Stimulated activated CD4-positive, alpha-beta T cell treated with anti-CD3 and anti-CD28 coated beads, TNF-alpha, amount 100 ng/mL, for 4 hours (primary cell): ENCODE data around the gene ALDH1A1.
"Not testable (repeated sequence)": the region's sequence is repeated elsewhere in the genome, so short reads cannot be mapped to it uniquely, and the experiment has no call there.

Experiments used
- DNase-seq, 3 experiments: peaks; one replicate each; pipeline ENCODE4 v3.0.0-alpha.2; 2020; ENCODE audit warnings: low read depth in 3 of 3

Gene ALDH1A1

DNA sequence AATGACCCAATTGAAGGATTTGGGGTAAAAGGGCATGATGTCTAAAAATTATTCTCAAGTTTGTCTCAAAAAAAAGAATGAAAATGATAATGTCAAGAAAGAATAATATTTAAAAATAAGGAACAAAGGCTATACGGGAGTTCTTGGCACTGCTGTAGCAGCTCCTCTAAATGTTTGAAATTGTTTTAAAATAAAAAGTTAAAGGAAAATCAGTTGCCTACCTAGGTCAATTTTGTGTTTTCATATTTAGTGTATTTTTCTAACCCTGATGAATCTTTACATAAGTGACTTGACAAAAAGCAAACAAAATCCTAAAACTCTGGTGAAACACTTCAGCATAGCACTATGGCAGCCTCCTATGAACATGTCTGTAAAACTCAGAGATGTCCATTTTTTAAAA lies 56.4 kb downstream of the ALDH1A1 start:
- DNase-seq, result no peak

DNA sequence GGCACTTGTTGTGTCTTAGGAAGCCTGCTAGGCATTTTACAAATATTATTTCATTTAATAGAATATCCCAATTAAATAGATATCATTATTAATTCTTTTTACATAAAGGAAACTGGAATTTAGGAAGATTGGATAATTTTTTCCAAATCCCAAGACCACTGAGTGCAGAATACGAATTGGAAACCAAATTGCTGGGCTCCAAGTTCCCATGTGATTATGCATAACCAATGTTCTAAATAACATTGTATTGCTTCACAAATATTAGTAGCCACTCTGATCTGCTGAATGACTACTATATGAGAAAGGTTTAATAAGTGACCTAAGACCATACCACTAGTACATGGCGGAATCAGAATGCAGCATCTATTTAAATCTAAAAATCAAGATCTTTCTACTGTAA lies 57.7 kb downstream of the ALDH1A1 start:
- no peak for DNase-seq

DNA sequence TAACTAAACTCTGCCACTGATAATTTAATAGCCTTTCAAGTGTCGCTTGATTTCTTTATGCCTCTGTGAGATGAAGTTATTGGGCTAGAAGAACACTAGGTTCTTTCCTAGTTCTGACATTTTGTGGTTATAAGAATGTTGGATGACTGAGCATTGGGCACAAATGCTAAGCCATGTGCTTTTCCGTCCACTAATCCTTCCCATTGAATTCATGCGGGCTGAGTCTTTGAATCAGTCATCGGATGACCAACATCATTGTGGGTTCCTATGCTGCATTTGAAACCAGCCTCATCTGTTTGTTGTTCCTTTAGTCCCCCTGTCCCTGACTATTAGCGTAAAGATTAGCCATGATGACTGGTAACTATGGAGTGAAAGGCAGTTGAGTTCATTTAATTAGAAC lies 58.5 kb downstream of the ALDH1A1 start:
- no peak for DNase-seq

DNA sequence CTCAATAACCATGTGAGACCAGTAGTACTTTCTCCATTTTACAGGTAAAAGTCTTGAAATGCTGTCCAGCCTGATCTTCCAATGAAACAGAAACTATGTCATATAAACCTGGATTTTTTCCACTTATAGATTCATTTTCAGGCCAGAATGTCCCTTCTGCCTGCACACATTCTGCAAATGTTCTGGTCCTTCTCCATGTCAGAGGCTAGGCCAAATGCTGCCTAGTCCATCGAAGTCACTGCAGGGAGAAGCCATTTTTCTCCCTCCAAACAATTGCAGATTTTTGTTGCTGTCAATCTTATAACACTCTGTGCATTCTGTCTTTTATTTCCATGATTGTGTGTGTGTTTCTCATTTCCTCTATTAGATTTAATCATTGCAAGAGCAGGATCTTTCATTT lies 59.4 kb downstream of the ALDH1A1 start:
- DNase-seq, result no peak

DNA sequence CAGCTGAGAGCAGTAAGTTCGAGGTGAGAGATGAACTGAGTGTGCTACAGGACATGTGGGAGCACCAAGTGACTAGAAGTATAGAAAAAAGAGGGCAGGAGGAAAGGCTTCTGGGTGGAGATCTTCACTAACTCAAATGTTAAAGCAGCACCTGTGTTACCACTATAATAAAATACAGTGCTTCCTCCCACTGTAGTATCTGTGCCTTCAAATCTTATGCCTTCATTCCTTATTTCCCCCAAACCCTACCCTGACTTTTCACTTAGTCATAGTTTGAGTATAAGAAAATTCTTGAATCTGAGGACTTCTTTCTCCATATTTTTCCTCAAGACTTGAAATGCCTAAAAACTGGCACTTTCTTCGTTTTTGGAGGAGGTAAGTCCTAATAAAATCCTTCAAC lies 61.8 kb downstream of the ALDH1A1 start:
- no peak for DNase-seq

DNA sequence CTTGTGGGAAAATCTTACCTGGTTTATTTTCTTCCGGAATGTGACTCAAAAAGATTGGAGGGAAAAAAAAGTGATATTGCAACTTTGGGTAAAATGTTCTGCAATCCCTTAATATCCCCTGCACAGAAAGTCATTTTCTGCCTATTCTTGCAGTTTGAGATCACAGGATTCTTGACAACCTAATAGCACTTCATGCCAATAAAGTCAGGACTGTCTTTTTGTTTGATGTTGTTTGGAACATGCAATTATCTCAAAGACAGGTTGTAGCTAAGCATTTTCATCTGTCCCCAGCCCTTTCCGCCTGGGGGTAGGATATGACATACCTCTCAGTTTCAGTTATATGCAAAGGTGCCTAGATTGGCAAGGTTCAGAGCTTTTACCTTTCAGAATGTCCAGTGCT lies 63.9 kb downstream of the ALDH1A1 start:
- no peak for DNase-seq

DNA sequence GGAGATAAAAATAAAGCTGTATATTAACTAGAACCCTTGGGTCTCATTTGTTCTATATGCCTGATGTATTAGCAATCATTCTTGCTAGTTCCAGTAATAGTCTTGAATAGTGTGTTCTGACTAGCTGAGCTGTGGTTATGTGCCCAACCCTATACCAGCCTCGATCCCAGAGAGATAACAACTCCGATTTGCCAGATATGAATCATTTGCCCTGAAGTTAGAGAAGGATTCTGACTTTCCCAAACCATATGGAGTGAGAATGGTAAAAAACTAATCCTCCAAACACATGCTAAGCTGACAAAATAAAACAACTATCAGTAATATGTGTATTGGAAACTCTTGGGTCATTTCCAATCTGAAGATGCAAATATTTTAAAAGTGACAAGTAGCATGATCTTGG lies 64.8 kb downstream of the ALDH1A1 start:
- DNase-seq, result no peak

DNA sequence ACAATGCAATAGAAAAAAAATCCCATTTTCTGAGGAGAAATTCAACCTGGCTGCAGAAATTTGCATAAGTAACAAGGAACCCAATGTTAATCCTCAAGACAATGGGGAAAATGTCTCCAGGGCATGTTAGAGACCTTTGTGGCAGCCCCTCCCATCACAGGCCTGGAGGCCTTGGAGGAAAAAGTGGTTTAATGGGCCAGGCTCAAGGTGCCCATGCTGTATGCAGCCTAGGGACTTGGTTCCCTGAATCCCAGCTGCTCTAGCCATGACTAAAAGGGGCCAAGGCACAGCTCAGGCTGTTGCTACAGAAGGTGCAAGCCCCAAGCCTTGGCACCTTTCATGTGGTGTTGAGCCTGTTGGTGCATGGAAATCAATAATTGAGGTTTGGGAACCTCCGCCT lies 66.5 kb downstream of the ALDH1A1 start:
- DNase-seq, result no peak

DNA sequence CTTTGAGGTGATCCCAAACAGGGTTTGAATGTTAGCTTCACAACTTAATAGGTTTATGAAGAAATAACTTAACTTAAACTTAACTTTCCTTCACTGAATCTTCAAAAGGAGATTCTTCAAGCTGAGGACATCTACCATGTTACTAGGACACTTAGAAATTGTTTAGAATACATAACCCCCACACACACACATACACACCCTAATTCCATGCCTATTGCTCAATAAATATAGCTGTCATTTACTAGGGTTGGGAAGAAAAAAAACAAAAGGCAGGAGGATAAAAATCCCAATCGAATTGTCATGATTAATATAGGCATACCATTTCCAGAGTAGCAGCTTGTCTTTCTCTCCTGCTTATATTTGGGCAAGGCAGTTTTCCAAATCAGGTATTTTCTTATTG lies 68.3 kb downstream of the ALDH1A1 start:
- no peak for DNase-seq

DNA sequence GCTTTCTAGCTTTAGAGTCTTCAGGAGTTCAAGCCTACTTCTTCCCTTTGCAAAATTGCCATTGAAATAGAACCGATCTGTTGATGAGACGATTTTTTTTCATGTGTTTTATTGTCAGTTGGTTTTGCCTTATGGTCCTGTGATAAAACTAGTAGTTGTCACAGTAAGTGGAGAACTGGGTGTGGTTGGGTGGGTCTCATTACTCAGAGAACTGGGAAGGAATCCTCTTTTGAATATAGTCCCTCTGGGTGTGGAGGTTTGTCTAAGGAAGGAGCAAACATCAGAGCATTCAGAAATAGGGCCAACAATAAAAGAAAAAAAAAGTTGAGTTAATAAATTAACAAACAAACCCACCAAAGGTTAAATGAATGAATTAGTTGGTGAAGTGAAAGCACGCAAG lies 69.0 kb downstream of the ALDH1A1 start:
- DNase-seq, result no peak

DNA sequence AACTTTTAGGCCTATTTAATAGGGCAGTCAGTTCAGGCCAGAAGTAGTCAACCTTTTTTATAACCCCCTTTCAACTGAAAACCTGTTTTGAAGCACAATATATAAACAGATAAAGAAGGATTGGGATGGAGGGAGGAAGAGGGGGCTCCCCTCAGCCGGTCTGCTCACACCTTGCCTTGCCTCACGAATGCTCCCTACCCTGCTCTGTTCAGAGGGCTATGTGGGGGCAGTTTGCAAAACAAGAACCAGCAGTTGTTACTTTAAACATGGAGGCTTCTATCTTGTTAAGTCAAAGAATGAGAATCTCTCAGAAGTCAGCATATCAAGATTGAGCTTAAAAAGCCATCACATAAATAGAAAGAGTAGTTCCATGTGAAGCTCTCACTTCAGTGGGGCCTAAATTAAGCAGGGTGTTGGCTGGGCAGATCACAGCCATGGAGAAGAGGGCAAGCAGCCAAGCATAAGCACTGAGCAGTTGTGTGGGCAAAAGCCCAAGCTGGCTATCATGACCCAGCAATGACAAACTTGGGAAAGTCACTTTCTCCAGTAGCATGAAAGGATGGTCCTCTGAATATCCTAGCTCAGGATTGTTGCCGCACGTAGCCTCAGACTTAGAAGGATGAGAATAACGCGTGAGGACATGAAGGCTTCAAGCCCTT lies 70.6 kb downstream of the ALDH1A1 start:
- DNase-seq, result no peak

DNA sequence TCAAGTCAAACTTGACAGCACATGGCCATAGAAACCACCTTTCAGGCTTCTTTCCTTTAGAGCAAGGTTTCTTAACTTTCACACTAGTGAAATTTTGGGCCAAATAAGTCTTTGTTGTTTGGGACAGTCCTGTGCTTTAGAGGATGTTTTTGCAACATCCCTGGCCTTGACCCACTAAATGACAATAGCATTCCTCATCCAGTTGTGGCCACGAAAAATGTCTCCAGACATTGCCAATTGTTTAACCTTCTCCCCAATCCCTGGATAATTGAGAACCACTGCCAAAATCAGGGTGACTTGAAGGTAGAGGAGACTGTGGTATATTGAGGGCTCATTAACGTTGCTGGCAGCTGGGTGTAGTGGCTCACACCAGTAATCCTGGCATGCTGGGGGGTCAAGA lies 72.0 kb downstream of the ALDH1A1 start:
- DNase-seq, result no peak

DNA sequence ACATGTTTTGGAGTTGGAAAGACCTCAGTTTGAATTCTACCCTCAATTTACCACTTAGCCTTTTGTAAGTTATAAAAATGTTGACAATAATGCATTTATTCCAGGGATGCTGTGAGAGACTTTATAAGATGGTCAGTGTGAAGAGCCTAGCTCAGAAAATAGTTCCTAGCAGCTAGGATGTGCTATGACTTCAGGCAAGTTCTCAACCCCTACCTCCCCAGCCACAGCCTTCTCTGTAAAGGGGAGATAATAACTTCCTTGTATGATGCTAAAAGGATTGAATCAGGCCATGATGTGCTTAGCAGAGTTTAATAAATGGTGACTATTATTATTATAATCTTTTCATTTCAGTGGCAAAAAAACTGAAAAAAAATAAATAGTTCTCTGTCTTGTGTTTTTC lies 77.6 kb downstream of the ALDH1A1 start:
- DNase-seq, result no peak

DNA sequence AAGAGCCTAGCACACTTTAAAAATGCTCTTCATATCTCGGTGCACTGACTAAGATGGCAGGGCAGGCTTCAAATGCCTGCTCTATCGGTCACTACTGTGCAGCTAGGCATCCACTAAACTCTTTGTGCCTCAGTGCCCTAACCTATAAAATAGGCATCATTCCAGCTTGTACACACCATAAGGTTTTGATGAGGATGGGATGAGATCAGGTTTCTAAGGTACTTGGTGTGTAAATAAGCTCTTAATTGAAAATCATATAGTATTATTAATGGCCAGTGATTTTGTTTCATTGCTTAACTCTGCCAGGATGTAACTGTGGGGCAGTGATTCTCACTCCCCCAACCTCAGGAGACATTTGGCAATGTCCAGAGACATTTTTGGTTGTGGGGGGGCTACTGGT lies 78.5 kb downstream of the ALDH1A1 start:
- DNase-seq, result no peak

DNA sequence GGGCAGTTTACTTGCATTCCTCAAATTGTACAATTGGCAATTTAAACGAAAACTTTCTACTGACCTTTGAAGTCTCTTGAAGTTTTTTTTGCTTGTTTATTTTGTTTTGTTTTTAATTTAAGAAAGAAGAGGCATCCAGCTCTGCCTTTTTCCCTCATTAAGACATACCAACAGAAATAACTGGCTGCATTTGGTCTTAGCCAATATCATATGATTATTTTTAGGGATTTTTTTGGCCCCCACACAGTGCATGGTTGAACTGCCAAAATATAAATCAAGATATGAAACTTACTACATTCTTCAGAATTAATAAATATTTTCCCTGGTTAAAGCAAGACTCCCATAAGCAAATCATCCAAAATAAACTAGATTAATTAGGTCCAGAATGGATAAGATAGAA lies 79.4 kb downstream of the ALDH1A1 start:
- no peak for DNase-seq

DNA sequence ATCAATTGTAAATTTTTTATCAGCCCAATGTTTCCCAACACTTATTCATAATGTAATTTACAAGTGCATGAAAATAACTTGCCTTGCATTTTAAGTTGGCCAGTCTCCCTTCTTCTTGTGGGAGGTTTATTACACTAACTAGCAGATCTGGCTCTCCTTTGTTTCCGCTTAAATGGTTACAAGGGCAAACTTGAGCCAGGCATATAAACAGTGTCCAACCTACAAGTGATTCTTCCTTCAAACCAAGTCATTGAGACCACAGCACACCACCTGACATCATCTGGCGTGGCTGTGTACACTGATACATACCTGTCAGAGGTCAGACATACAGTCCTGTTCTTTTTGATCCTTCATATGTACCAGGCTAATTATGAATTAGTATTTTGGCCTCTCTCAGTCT lies 80.1 kb downstream of the ALDH1A1 start:
- no peak for DNase-seq

DNA sequence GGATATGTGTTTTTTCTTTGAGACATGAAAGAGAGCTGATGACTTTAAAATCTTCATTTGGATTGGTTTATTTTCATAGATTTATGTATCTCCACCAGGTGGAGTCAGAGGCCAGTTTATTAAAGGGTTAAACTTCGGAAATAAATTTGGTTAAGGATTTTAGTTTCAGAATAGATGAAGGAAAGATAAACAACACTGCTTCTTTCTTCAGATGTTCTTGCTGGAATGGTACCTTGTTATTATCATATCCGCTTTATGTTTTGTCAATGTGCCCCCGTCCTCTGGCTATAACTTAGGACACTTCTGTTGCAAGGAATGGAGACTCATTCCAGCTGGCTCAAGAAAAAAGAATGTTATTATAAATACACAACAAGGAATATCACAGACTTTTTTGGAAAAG lies 81.2 kb downstream of the ALDH1A1 start:
- DNase-seq, result no peak

DNA sequence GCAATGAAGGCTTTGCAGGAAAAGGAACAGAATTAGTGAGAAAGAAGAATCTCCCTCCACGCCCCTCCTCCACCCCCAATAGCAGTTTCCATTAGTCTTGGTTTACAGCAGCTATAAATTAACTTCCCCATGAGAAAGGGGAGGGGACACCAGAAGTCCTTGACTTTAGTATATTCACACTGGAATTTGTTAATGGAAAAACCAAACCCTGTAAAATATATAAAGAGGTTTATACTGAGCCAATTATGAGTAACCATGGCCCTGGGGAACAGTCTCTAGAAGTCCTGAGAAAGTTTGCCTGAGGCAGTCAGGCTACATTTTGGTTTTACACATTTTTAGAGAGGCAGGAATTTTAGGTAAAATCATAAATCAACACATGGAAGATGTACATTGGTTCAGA lies 88.5 kb downstream of the ALDH1A1 start:
- DNase-seq, result no peak

DNA sequence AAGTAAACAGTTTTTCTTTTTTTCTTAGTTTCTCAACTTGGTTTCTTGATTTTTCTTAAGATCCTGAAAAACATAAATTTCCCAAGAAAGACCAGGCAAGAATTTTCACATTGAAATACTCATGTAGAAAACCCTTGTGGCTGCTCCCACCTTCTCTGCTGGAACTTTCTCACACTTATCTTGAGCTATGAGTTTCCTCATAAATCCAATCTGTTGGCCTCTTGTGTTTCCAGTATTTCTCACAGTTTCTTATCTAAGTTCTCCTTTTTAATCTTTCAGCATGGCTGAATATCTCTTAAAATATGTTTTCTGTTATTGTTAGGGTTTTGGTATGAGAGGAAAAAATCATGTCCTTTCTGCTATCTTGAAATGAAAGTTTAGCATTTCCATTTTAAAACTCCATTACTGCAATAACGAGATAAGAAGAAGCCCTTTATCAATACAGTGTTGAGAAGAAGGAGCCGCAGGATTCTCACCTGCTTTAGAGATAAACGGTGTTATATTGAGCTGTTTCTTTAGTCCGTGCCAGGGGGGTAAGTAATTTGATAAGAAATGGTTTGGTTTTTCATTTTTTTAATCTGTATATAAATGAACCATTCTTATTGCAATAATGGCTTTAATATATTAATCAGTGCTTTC lies 89.3 kb downstream of the ALDH1A1 start:
- no peak for DNase-seq

DNA sequence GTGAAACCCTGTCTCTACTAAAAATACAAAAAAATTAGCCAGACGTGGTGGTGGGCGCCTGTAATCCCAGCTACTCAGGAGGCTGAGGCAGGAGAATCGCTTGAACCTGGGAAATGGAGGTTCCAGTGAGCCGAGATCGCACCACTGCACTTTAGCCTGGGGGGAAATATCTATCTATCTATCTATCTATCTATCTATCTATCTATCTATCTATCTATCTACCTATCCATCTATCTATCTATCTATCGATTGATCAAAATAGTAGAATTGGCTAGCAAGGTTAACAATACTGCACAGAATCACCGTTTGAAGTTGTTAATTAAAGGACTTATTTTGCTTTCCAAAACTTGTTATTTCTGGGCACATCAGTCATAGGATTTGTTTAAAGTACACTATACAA lies 90.1 kb downstream of the ALDH1A1 start:
- not testable (repeated sequence) for DNase-seq

DNA sequence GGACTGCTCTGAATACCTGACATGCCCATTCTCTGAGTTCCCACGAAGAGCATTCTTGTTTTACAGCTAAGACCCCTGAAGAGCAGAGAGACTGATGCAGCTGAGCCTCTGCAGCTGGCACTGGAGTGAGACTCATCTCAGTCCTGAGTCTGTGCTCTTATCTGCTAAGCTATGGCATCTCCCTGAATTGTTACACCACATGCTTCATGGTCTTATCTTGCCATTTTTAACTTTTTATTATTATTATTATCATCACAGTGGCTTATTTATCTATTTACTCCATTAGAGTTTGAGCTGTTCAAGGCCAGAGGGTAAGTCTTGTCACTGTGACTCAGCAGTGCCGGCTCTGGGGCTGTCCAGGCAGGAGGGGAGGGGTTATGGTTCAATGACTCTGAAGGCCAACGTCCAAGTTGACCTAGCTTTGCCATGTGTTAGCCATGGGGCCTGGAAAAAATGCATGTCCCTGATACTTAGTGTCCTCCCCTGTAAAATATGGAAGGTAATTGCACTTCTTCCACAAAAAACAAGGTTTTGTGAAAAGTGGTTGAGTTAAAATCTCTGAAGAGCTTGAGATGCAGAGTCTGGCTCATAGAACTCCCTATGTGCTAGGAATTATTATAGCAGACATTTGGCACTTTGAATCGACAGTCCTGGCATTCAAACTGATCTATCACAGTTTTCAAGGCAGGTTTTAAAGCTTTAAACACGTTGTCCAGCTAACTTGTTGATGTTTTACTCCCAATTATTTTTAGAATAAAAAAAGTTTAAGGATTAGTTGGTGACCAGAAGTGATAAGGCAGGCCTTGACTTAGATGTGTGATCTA lies 94.6 kb downstream of the ALDH1A1 start:
- no peak for DNase-seq

DNA sequence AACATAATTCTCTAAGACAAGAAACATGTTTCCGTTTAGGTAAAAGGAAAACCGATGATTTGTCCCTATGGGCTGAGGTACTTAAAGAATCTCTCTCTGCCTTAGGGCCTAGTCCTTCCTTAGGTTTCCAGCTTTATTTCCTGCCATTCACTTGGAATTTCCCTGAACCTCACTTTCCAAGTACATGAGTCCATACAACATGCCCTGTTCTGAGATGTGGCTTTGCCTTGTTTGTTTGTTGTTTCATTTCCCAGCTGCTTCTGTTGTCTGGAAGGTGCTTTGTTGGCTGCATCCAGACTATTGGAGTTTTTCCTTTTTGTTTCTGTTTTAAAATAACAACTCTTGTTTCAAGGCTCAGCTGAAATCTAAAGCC lies 95.2 kb downstream of the ALDH1A1 start:
- no peak for DNase-seq

DNA sequence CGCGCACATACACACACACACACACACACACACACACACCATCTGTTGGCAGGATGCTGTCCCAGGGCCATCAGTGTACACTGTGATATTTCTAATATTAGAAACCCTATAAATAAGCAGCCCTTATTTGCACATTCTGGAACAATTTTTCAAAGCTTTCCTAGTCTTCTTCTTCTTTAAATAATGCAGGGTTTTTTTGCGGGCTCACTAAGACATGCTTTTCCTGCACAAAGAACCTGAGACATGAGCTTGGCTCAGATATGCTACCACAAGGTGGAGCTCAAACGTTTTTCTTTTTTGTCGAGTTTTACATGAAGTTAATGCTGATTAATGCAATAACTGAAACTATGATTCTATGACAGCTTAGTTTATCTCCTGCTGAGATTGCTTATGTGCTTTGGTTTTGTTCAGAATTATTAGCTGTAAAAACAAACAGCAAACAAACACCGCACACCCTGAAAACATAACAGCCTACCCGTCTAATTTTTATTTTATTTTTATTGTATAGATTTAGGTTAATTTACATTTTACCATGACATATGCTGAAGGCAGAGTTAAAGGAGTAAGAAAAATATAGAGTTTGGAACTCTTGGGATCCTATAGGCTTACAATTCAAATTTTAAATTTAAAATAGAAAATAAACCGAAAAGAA lies 95.8 kb downstream of the ALDH1A1 start:
- no peak for DNase-seq
